GM23338 (cell line): ENCODE data around the gene LTBP3. TPM values are rescaled to one million over a fixed set of nuclear protein-coding genes. Genes with fewer than 3 reads are reported as not detected.

Experiments used
- ATAC-seq: fragments of 200-7000 bp; cut with Tn5 transposase; 3 replicates; pipeline ENCODE4 v1.9.1; 2020
- DNase-seq: peaks from one replicate; pipeline ENCODE4 v3.0.0-alpha.2; 2015; ENCODE audit warnings: low spot score
- H2AFZ ChIP-seq: fragments of 200-600 bp; sonication (generic); 2 replicates; pipeline ENCODE4 v1.8.0; 2016; ENCODE audit warnings: antibody characterized with exemption, mild to moderate bottlenecking, moderate library complexity
- H3F3A ChIP-seq: fragments of 200-600 bp; sonication (generic); replicated peaks from 2 replicates; pipeline ENCODE4 v1.8.0; 2017; ENCODE audit warnings: antibody characterized with exemption, mixed run types, low read depth
- H3K27ac ChIP-seq: fragments of 200-600 bp; sonication (generic); 2 replicates; pipeline ENCODE4 v1.6.1; 2016; ENCODE audit warnings: low read depth
- H3K27me3 ChIP-seq: fragments of 200-600 bp; sonication (generic); 2 replicates; pipeline ENCODE4 v1.8.0; 2016; ENCODE audit warnings: mild to moderate bottlenecking, mixed run types, moderate library complexity; ENCODE audit not compliant: insufficient read depth
- H3K36me3 ChIP-seq: fragments of 200-600 bp; sonication (generic); 2 replicates; pipeline ENCODE4 v1.8.0; 2016; ENCODE audit warnings: mild to moderate bottlenecking; ENCODE audit not compliant: insufficient read depth
- H3K4me1 ChIP-seq: fragments of 200-600 bp; sonication (generic); 2 replicates; pipeline ENCODE4 v1.8.0; 2016; ENCODE audit warnings: mild to moderate bottlenecking, moderate library complexity; ENCODE audit not compliant: insufficient read depth
- H3K4me2 ChIP-seq: fragments of 200-600 bp; sonication (generic); 2 replicates; pipeline ENCODE4 v1.7.1; 2017; ENCODE audit warnings: mixed run types
- H3K4me3 ChIP-seq: fragments of 200-600 bp; sonication (generic); 2 replicates; pipeline ENCODE4 v1.6.1; 2016; ENCODE audit warnings: mixed run types
- H3K79me2 ChIP-seq: fragments of 200-600 bp; sonication (generic); replicated peaks from 2 replicates; pipeline ENCODE4 v1.8.0; 2017; ENCODE audit warnings: mild to moderate bottlenecking; ENCODE audit not compliant: insufficient read depth
- H3K9me2 ChIP-seq: fragments of 200-600 bp; sonication (generic); 2 replicates; pipeline ENCODE4 v1.8.0; 2017; ENCODE audit not compliant: insufficient read depth
- H4K20me1 ChIP-seq: fragments of 200-600 bp; sonication (generic); replicated peaks from 2 replicates; pipeline ENCODE4 v1.8.0; 2017; ENCODE audit warnings: mild to moderate bottlenecking; ENCODE audit not compliant: insufficient read depth
- H3K27ac Mint-ChIP-seq: 2 replicates; pipeline ENCODE4 v1.8.0; 2020; ENCODE audit warnings: inconsistent platforms, mild to moderate bottlenecking, moderate library complexity, mixed read lengths
- H3K27me3 Mint-ChIP-seq: 3 replicates; pipeline ENCODE4 v1.8.0; 2022; ENCODE audit warnings: low read depth, mild to moderate bottlenecking, moderate library complexity, mixed read lengths, inconsistent platforms; ENCODE audit not compliant: insufficient read depth, poor library complexity
- H3K36me3 Mint-ChIP-seq: 3 replicates; pipeline ENCODE4 v1.8.0; 2021; ENCODE audit warnings: low read depth, mild to moderate bottlenecking, inconsistent platforms, moderate library complexity, mixed read lengths
- H3K4me1 Mint-ChIP-seq: 3 replicates; pipeline ENCODE4 v1.8.0; 2020; ENCODE audit warnings: mild to moderate bottlenecking, inconsistent platforms, mixed read lengths
- H3K4me3 Mint-ChIP-seq: 3 replicates; pipeline ENCODE4 v1.8.0; 2021; ENCODE audit warnings: moderate library complexity, mild to moderate bottlenecking, inconsistent platforms, mixed read lengths
- H3K9me3 Mint-ChIP-seq: 3 replicates; pipeline ENCODE4 v1.8.0; 2020; ENCODE audit warnings: moderate library complexity, mild to moderate bottlenecking, inconsistent platforms, mixed read lengths
- CREB1 ChIP-seq: fragments of 250-450 bp; sonication (Bioruptor Pico); IDR thresholded peaks from 2 replicates; pipeline ENCODE4 v1.5.0; 2020; ENCODE audit warnings: low read depth, mild to moderate bottlenecking, moderate library complexity
- CTCF ChIP-seq, 2 experiments: fragments of 200-600 bp in 1 of 2; sonication (generic) in 1 of 2; conservative IDR thresholded peaks; 2 replicates each; pipeline versions ENCODE4 v1.5.1 to v1.6.1; 2016 to 2017; ENCODE audit warnings: antibody characterized with exemption in 2 of 2, low read depth in 2 of 2, mild to moderate bottlenecking in 2 of 2, moderate library complexity in 1 of 2
- ETS1 ChIP-seq: IDR thresholded peaks from 2 replicates; pipeline ENCODE4 v1.6.1; 2016; ENCODE audit warnings: antibody characterized with exemption
- EZH2 ChIP-seq: fragments of 200-600 bp; sonication (generic); IDR thresholded peaks from one replicate; pipeline ENCODE4 v1.8.0; 2017; ENCODE audit warnings: antibody characterized with exemption, mild to moderate bottlenecking, low read depth; ENCODE audit not compliant: unreplicated experiment
- EZH2phosphoT487 ChIP-seq: fragments of 200-600 bp; sonication (generic); IDR thresholded peaks from one replicate; pipeline ENCODE4 v1.8.1; 2018; ENCODE audit warnings: antibody characterized with exemption; ENCODE audit not compliant: unreplicated experiment
- JUNB ChIP-seq: IDR thresholded peaks from one replicate; pipeline ENCODE4 v1.6.1; 2016; ENCODE audit warnings: antibody characterized with exemption; ENCODE audit not compliant: unreplicated experiment
- NANOG ChIP-seq: IDR thresholded peaks from 2 replicates; pipeline ENCODE4 v1.6.1; 2016; ENCODE audit warnings: antibody characterized with exemption, borderline replicate concordance
- POLR2AphosphoS5 ChIP-seq: IDR thresholded peaks from 2 replicates; pipeline ENCODE4 v1.6.1; 2016; ENCODE audit warnings: antibody characterized with exemption, low read depth
- REST ChIP-seq: IDR thresholded peaks from one replicate; pipeline ENCODE4 v1.6.1; 2018; ENCODE audit warnings: antibody characterized with exemption; ENCODE audit not compliant: unreplicated experiment
- STAT1 ChIP-seq: IDR thresholded peaks from one replicate; pipeline ENCODE4 v1.6.1; 2016; ENCODE audit warnings: antibody characterized with exemption; ENCODE audit not compliant: unreplicated experiment
- ZNF114 ChIP-seq: fragments of 250-450 bp; sonication (Bioruptor Pico); IDR thresholded peaks from 2 replicates; pipeline ENCODE4 v1.5.0; 2020; ENCODE audit warnings: mild to moderate bottlenecking, moderate library complexity
- ZNF331 ChIP-seq: fragments of 250-450 bp; sonication (Bioruptor Pico); IDR thresholded peaks from 2 replicates; pipeline ENCODE4 v1.5.0; 2020; ENCODE audit warnings: low read depth, mild to moderate bottlenecking, moderate library complexity
- ZNF462 ChIP-seq: fragments of 250-450 bp; sonication (Bioruptor Pico); IDR thresholded peaks from 2 replicates; pipeline ENCODE4 v1.5.0; 2020; ENCODE audit warnings: mild to moderate bottlenecking, moderate library complexity
- polyA plus RNA-seq: library from polyadenylated mRNA; unstranded; fragments of >200 nt; fragmentation: Nextera tagmentation; extraction: Ambion mirVana; gene quantifications from 2 replicates; pipeline ENCODE4 v1.2.1, GENCODE V29; 2016
- total RNA-seq: library from RNA; depleted of rRNA; stranded (reverse); fragments of >200 nt; shearing (Covaris generic); gene quantifications from 2 replicates; pipeline ENCODE4 v1.2.3, GENCODE V29; 2014

LTBP3 gene
- total and polyA plus RNA-seq, 2 experiments from 2014 or later: 9.5 to 29.2 TPM

DNA sequence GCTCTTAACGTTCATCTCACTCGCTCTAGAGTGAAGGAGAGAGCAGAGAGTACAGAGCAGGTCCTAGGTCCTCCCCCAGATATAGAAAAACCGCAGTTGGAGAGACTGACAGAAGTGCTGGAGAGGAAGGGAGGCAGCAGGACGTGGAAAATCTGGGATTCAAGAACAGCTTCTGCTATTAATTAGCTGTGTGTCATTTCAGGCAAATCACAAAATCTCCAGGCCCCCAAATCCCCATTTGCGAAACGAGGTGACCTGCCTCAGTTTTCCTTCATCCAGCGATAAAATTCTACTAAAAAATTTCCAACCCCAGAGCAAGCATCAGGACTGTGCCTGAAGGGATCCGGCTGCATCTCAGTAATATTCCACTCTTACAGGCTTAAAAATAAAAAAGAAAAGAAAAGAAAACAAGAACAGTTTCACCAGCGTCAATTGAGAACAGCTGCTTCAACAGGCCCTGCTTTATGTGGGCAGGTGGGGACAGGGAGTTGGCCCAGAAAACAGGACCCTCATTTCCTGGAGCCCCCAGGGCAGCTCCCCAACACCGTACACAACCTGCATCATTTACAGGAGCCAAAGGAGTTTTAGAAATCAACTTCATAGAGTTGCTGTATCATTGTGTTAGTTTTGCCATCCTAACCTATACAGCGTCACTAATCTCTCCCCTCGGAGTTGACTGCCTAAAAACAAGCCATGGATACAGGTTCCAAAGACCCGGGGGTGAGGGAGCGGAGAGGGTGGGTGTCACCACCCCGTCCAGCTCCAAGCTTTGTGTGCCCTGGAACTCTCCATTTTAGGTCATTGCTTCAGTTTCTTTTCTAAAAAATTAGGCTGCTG is 61.6 kb downstream of the LTBP3 start:
- H3K9me3 Mint-ChIP-seq: peaks cover 1% of the 10 kb centered on the region; the same call in 1 of the 3 replicates
- Histone ChIP-seq H3F3A (peaks cover 28% of the 10 kb centered on the region), H3K27ac (peak overlapping the region; percentile 95), H3K36me3 (peaks cover 9% of the 10 kb centered on the region), H3K4me2 (peak overlapping the region; percentile 77), H3K79me2 (peaks cover 35% of the 10 kb centered on the region), H3K4me3 (peak overlapping the region; percentile 49), H3K9me2 (no peaks in the 10 kb centered on the region), H3K4me1 (peaks cover 38% of the 10 kb centered on the region), H2AFZ (no peak overlapping the region), H4K20me1 (peaks cover 22% of the 10 kb centered on the region), H3K27me3 (no peaks in the 10 kb centered on the region)
- H3K36me3 Mint-ChIP-seq: no peaks in the 10 kb centered on the region
- peak overlapping the region; percentile 88 for H3K27ac Mint-ChIP-seq
- TF ChIP-seq ZNF114 (CRISPR knock-in tag) (no peak), JUNB (no peak), ETS1 (no peak), EZH2phosphoT487 (no peak), ZNF462 (CRISPR knock-in tag) (no peak), POLR2AphosphoS5 (no peak), ZNF331 (CRISPR knock-in tag) (no peak), STAT1 (no peak), CREB1 (CRISPR knock-in tag) (no peak), EZH2 (no peak), REST (no peak), NANOG (no peak), CTCF (conservative IDR thresholded peaks at IDR 0.05; ENCODE audit: low read depth in 2 of 2) (no peak)
- DNase-seq (no peak), ATAC-seq (peak; percentile 7)
- peaks cover 28% of the 10 kb centered on the region for H3K27me3 Mint-ChIP-seq
- H3K4me1 Mint-ChIP-seq: peaks cover 41% of the 10 kb centered on the region
- H3K4me3 Mint-ChIP-seq: peak overlapping the region; percentile 67
